Endothelial cell of umbilical vein (primary cell): Measurements from ENCODE around the gene SULT1C2. TPM values are rescaled to one million over a fixed set of nuclear protein-coding genes. Genes with fewer than 3 reads are reported as not detected.

Experiments used
- BruUV-seq: library from RNA; stranded (reverse); fragments of 400-500 nt; replicated peaks from 2 replicates; lab custom pipeline; 2021; lab: Mats Ljungman, UMichigan
- CTCF ChIA-PET: fragments of 300-600, 350-600 bp; sonication (Branson Sonifier 250); formaldehyde crosslinking; loops from one replicate; lab custom pipeline; 2021; ENCODE audit warnings: antibody characterized with exemption, inconsistent platforms; lab: Charles Lee
- POLR2A ChIA-PET: fragments of 300-600, 350-600 bp; sonication (Branson Sonifier 250); formaldehyde crosslinking; loops from one replicate; lab custom pipeline; 2021; ENCODE audit warnings: antibody characterized with exemption, inconsistent platforms; lab: Charles Lee
- DNase-seq: peaks from one replicate; pipeline ENCODE4 v3.0.0-alpha.2; 2011; ENCODE audit warnings: low read depth, low spot score
- FAIRE-seq: peaks from 2 replicates; lab custom pipeline; 2011; peaks lifted over from hg19 to GRCh38; lab: Jason Lieb, UNC
- H2AFZ ChIP-seq: 2 replicates; pipeline ENCODE4 v1.6.0; 2012; ENCODE audit warnings: low read depth, low read length, control low read depth, inconsistent platforms
- H3K27ac ChIP-seq: 2 replicates; pipeline ENCODE4 v1.5.1; 2011; ENCODE audit warnings: low read depth, mild to moderate bottlenecking, control low read depth, low read length, moderate library complexity; ENCODE audit not compliant: insufficient read depth
- H3K27me3 ChIP-seq, 2 experiments: 2 replicates each; pipeline versions ENCODE4 v1.6.0 to v1.6.1; 2011; ENCODE audit warnings: low read length in 2 of 2, mixed read lengths in 1 of 2; ENCODE audit not compliant: control insufficient read depth in 2 of 2, insufficient read depth in 2 of 2
- H3K36me3 ChIP-seq, 2 experiments: 2 replicates in 1 of 2; 3 replicates in 1 of 2; pipeline ENCODE4 v1.5.1; 2011; ENCODE audit warnings: low read length in 2 of 2, mild to moderate bottlenecking in 1 of 2, moderate library complexity in 1 of 2; ENCODE audit not compliant: control insufficient read depth in 2 of 2, insufficient read depth in 2 of 2; ENCODE audit errors: extremely low read depth in 1 of 2
- H3K4me1 ChIP-seq: 3 replicates; pipeline ENCODE4 v1.5.1; 2011; ENCODE audit warnings: mild to moderate bottlenecking, low read length; ENCODE audit not compliant: control insufficient read depth, insufficient read depth; ENCODE audit errors: extremely low read depth
- H3K4me2 ChIP-seq: 2 replicates; pipeline ENCODE4 v1.6.1; 2011; ENCODE audit warnings: low read length, control low read depth, mixed read lengths; ENCODE audit not compliant: insufficient read depth
- H3K4me3 ChIP-seq, 3 experiments: fragments of 200-600 bp in 1 of 3; sonication (generic), shearing (Covaris generic) in 1 of 3; replicated peaks in 1 of 3; 2 replicates each; pipeline ENCODE4 v1.5.1; 2011 to 2016; ENCODE audit warnings: control low read depth in 3 of 3, low read length in 3 of 3, mild to moderate bottlenecking in 2 of 3, inconsistent platforms in 1 of 3, low read depth in 1 of 3, moderate library complexity in 1 of 3; ENCODE audit not compliant: insufficient read depth in 1 of 3
- H3K79me2 ChIP-seq: 2 replicates; pipeline ENCODE4 v1.6.0; 2012; ENCODE audit warnings: low read length, inconsistent platforms; ENCODE audit not compliant: control insufficient read depth, insufficient read depth
- H3K9ac ChIP-seq: replicated peaks from 2 replicates; pipeline ENCODE3; 2011; ENCODE audit warnings: low read length, control low read depth; ENCODE audit not compliant: insufficient read depth; ENCODE audit errors: extremely low read depth
- H3K9me1 ChIP-seq: replicated peaks from 3 replicates; pipeline ENCODE4 v1.6.0; 2011; ENCODE audit warnings: mild to moderate bottlenecking, low read length; ENCODE audit not compliant: control insufficient read depth, insufficient read depth; ENCODE audit errors: extremely low read depth
- H3K9me3 ChIP-seq: replicated peaks from 2 replicates; pipeline ENCODE4 v1.5.1; 2012; ENCODE audit warnings: low read length, inconsistent platforms; ENCODE audit not compliant: control insufficient read depth, insufficient read depth
- H4K20me1 ChIP-seq: replicated peaks from 2 replicates; pipeline ENCODE3; 2011; ENCODE audit warnings: mild to moderate bottlenecking, low read length; ENCODE audit not compliant: control insufficient read depth, insufficient read depth; ENCODE audit errors: extremely low read depth
- CTCF ChIP-seq, 2 donors: IDR thresholded peaks; 1 replicate in 1 of 2; 2 replicates in 1 of 2; pipeline ENCODE4 v1.5.1; 2011; ENCODE audit warnings: low read length in 2 of 2, mild to moderate bottlenecking in 2 of 2, moderate library complexity in 2 of 2, control low read depth in 1 of 2, inconsistent platforms in 1 of 2, low read depth in 1 of 2; ENCODE audit not compliant: insufficient read depth in 1 of 2; ENCODE audit errors: extremely low read depth in 1 of 2
- EZH2 ChIP-seq: IDR thresholded peaks from 2 replicates; pipeline ENCODE4 v1.6.1; 2012; ENCODE audit warnings: borderline replicate concordance, low read depth, mild to moderate bottlenecking, moderate library complexity, low read length, inconsistent platforms; ENCODE audit not compliant: severe bottlenecking
- FOS ChIP-seq: IDR thresholded peaks from 2 replicates; pipeline ENCODE4 v1.6.1; 2011; ENCODE audit warnings: mild to moderate bottlenecking, low read length, moderate library complexity, borderline replicate concordance; ENCODE audit not compliant: insufficient read depth
- GATA2 ChIP-seq: IDR thresholded peaks from 2 replicates; pipeline ENCODE4 v1.7.0; 2011; ENCODE audit warnings: low read depth, mild to moderate bottlenecking, moderate library complexity, mixed read lengths, low read length; ENCODE audit not compliant: insufficient read length, insufficient read depth
- JUN ChIP-seq: IDR thresholded peaks from 2 replicates; pipeline ENCODE4 v1.6.1; 2011; ENCODE audit warnings: borderline replicate concordance, low read depth; ENCODE audit not compliant: insufficient read length, insufficient read depth
- MYC ChIP-seq: IDR thresholded peaks from one replicate; pipeline ENCODE4 v1.6.1; 2011; ENCODE audit warnings: mild to moderate bottlenecking, low read depth, low read length
- POLR2A ChIP-seq: IDR thresholded peaks from 2 replicates; pipeline ENCODE4 v1.6.1; 2012; ENCODE audit warnings: low read depth, mild to moderate bottlenecking, control low read depth, low read length
- POLR2AphosphoS5 ChIP-seq: IDR thresholded peaks from 2 replicates; pipeline ENCODE4 v1.6.1; 2012; ENCODE audit warnings: low read depth, mild to moderate bottlenecking, control low read depth, low read length, moderate library complexity; ENCODE audit not compliant: insufficient read depth
- dilution Hi-C: fragments of 300-500 bp; cut with MboI; formaldehyde crosslinking; loops from one replicate; pipeline ENCODE4 v1.15.0; 2019; ENCODE audit warnings: low sequenced_read_pairs; ENCODE audit not compliant: extremely low pct_ligation_motif_present
- intact Hi-C: fragments of 100-400 bp; cut with micrococcal nuclease; formaldehyde crosslinking; loops from one replicate; pipeline ENCODE4 v1.10.0; 2022
- polyA plus RNA-seq, 4 experiments: library from polyadenylated mRNA; depleted of rRNA in 3 of 4; stranded (reverse) in 3 of 4; unstranded in 1 of 4; fragments of >200 nt; gene quantifications; 2 replicates each; pipeline versions ENCODE4 v1.2.1 to v1.2.3, GENCODE V29; 2011 to 2012; ENCODE audit warnings: missing spikeins in 1 of 4
- total RNA-seq: library from RNA; stranded (reverse); gene quantifications from 2 replicates; pipeline ENCODE4 v1.2.3, GENCODE V29; 2021
- TF ChIP-seq, protein P1 (sequence below): IDR thresholded peaks from 2 replicates; pipeline ENCODE4 v1.6.1; 2011; ENCODE audit not compliant: insufficient read depth, insufficient read length

SULT1C2 gene
- total and polyA plus RNA-seq, 2 donors (not counting 3 experiments of a cell fraction or from before 2014, with no cell fraction given): not detected

DNA sequence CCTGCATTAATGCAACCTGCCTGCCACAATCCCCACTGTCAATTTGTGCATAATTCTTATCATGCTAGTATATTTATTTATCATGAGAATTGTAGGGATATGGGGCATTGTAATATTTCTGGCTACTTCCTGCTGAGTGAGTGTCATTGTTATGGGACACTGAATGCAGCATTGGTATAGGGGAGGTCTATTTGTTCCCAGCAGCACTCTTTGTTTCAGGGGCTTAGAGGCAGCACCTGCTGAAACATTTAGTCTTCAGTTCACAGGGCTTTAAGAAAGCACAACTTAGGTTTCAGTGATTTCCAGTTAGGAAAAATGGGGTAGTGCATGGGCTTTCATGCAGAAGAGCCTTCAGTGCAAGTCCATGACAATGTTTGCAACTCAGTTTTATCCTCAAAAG is 25.3 kb upstream of the SULT1C2 start:
- Histone ChIP-seq H3K9me3 (no peaks in the 10 kb centered on the region), H3K4me1 (no peaks in the 10 kb centered on the region), H3K4me2 (no peak overlapping the region), H3K9ac (no peak overlapping the region), H3K36me3 (no peaks in the 10 kb centered on the region), H4K20me1 (no peaks in the 10 kb centered on the region), H2AFZ (no peak overlapping the region), H3K4me3 (no peak overlapping the region), H3K27ac (no peak overlapping the region), H3K27me3 (peaks cover 0 to 4% of the 10 kb centered on the region in 2 experiments), H3K9me1 (no peaks in the 10 kb centered on the region), H3K79me2 (no peaks in the 10 kb centered on the region)
- dilution Hi-C loops: no loop called here
- FAIRE-seq: no peak
- CTCF ChIA-PET: no interaction called here
- POLR2A ChIA-PET: no interaction called here
- BruUV-seq: no TSS peak
- intact Hi-C loops: no loop called here
- DNase-seq: no peak
- no peak for TF ChIP-seq JUN
- no peak for TF ChIP-seq FOS
- no peak for TF ChIP-seq EZH2
- TF ChIP-seq GATA2: no peak
- no peak for TF ChIP-seq MYC
- TF ChIP-seq, protein P1, sequence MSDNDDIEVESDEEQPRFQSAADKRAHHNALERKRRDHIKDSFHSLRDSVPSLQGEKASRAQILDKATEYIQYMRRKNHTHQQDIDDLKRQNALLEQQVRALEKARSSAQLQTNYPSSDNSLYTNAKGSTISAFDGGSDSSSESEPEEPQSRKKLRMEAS: no peak
- no peak for TF ChIP-seq POLR2AphosphoS5
- TF ChIP-seq CTCF (IDR thresholded peaks at IDR 0.05; ENCODE audit: extremely low read depth in 1 of 2, insufficient read depth in 1 of 2, low read depth in 1 of 2, low read length in 2 of 2): no peak
- no peak for TF ChIP-seq POLR2A
